Endodermal cell (in vitro differentiated cells): Measurements from ENCODE around the gene SMG9. TPM values are rescaled to one million over a fixed set of nuclear protein-coding genes. Genes with fewer than 3 reads are reported as not detected.
"Not testable (repeated sequence)": the region's sequence is repeated elsewhere in the genome, so short reads cannot be mapped to it uniquely, and the experiment has no call there.

ENCODE experiments used
- DNase-seq: peaks from one replicate; pipeline ENCODE4 v3.0.0-alpha.2; 2017
- H3K27ac ChIP-seq: 2 replicates; pipeline ENCODE4 v1.5.1; 2013; ENCODE audit warnings: mild to moderate bottlenecking, low read depth, low read length, moderate library complexity
- H3K27me3 ChIP-seq: 2 replicates; pipeline ENCODE4 v1.6.1; 2013; ENCODE audit warnings: mild to moderate bottlenecking, low read length, moderate library complexity; ENCODE audit not compliant: insufficient read depth, control insufficient read depth, poor library complexity, severe bottlenecking
- H3K36me3 ChIP-seq: 2 replicates; pipeline ENCODE4 v1.7.0; 2013; ENCODE audit warnings: mild to moderate bottlenecking, low read length, moderate library complexity; ENCODE audit not compliant: control insufficient read depth, insufficient read depth
- H3K4me1 ChIP-seq: one replicate; pipeline ENCODE4 v1.7.0; 2013; ENCODE audit warnings: low read length; ENCODE audit not compliant: control insufficient read depth, insufficient read depth
- H3K4me3 ChIP-seq: 2 replicates; pipeline ENCODE4 v1.5.1; 2013; ENCODE audit warnings: mild to moderate bottlenecking, low read length, moderate library complexity
- H3K9ac ChIP-seq: 2 replicates; pipeline ENCODE4 v1.6.1; 2013; ENCODE audit warnings: mild to moderate bottlenecking, low read length, moderate library complexity; ENCODE audit not compliant: poor library complexity, severe bottlenecking; ENCODE audit errors: extremely low read depth
- H3K9me3 ChIP-seq: 2 replicates; pipeline ENCODE4 v1.6.1; 2013; ENCODE audit warnings: mild to moderate bottlenecking, low read length, moderate library complexity; ENCODE audit not compliant: control insufficient read depth
- H3K27ac Mint-ChIP-seq: 2 replicates; pipeline ENCODE4 v1.8.0; 2020; ENCODE audit warnings: mixed read lengths
- H3K27me3 Mint-ChIP-seq: 2 replicates; pipeline ENCODE4 v1.8.0; 2021; ENCODE audit warnings: mild to moderate bottlenecking, mixed read lengths; ENCODE audit not compliant: insufficient read depth
- H3K36me3 Mint-ChIP-seq: 2 replicates; pipeline ENCODE4 v1.8.0; 2020; ENCODE audit warnings: low read depth, mixed read lengths
- H3K4me1 Mint-ChIP-seq: 2 replicates; pipeline ENCODE4 v1.8.0; 2020; ENCODE audit warnings: mixed read lengths
- H3K4me3 Mint-ChIP-seq: 2 replicates; pipeline ENCODE4 v1.8.0; 2020; ENCODE audit warnings: mild to moderate bottlenecking, moderate library complexity, mixed read lengths
- H3K9me3 Mint-ChIP-seq: 2 replicates; pipeline ENCODE4 v1.8.0; 2020; ENCODE audit warnings: mild to moderate bottlenecking, mixed read lengths
- WGBS, 2 experiments: methylation state at CpG; one replicate each; pipeline versions ENCODE4 v1.1.5 to v1.1.7; 2013; ENCODE audit warnings: missing lambda C conversion rate in 2 of 2, mixed read lengths in 1 of 2; ENCODE audit not compliant: insufficient coverage in 1 of 2, insufficient read length in 1 of 2; 5-methylcytosine and 5-hydroxymethylcytosine counted together
- total RNA-seq, 2 donors: library from RNA; stranded (reverse); fragmentation: NEBNext Ultra II Directional in 1 of 2; extraction: Animal tissue kit (Norgen Biotek cat#: 25700) in 1 of 2; gene quantifications; 2 replicates in 1 of 2; 3 replicates in 1 of 2; pipeline ENCODE4 v1.2.1, GENCODE V29; 2021
- TF ChIP-seq, protein P1 (sequence below): fragments of 200-600 bp; sonication (generic); conservative IDR thresholded peaks from 2 replicates; pipeline ENCODE4 v1.5.0; 2021; ENCODE audit warnings: antibody characterized with exemption, mild to moderate bottlenecking

The SMG9 gene
- total RNA-seq, 2 donors from 2014 or later, result 44.6 to 53.8 TPM

DNA sequence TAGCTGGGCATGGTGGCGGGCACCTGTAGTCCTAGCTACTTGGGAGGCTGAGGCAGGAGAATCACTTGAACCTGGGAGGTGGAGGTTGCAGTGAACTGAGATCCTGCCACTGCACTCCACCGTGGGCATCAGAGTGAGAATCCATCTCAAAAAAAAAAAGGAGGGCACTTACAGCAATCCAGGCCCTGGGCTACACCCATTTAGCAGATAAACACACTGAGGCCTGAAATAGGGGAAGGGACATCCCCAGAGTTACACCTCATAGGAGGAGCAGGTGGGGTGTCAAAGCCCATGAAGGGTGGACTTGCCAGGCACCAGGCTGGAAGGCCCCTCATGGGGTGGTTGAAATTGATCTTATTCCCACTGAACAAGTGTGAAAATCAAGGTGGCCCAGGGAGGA, 70.9 kb downstream of the SMG9 start:
- H3K4me1 Mint-ChIP-seq, result peaks cover 8% of the 10 kb centered on the region
- no peaks in the 10 kb centered on the region for H3K9me3 Mint-ChIP-seq
- DNase-seq, result no peak
- no peaks in the 10 kb centered on the region for H3K36me3 ChIP-seq
- TF ChIP-seq, protein P1, sequence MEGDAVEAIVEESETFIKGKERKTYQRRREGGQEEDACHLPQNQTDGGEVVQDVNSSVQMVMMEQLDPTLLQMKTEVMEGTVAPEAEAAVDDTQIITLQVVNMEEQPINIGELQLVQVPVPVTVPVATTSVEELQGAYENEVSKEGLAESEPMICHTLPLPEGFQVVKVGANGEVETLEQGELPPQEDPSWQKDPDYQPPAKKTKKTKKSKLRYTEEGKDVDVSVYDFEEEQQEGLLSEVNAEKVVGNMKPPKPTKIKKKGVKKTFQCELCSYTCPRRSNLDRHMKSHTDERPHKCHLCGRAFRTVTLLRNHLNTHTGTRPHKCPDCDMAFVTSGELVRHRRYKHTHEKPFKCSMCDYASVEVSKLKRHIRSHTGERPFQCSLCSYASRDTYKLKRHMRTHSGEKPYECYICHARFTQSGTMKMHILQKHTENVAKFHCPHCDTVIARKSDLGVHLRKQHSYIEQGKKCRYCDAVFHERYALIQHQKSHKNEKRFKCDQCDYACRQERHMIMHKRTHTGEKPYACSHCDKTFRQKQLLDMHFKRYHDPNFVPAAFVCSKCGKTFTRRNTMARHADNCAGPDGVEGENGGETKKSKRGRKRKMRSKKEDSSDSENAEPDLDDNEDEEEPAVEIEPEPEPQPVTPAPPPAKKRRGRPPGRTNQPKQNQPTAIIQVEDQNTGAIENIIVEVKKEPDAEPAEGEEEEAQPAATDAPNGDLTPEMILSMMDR, result no peak
- H3K9me3 ChIP-seq, result no peaks in the 10 kb centered on the region
- H3K4me3 Mint-ChIP-seq, result no peak overlapping the region
- WGBS, 2 experiments, result 89 to 92% methylated on average over 2 of the region's 2 CpGs
- no peaks in the 10 kb centered on the region for H3K36me3 Mint-ChIP-seq
- H3K9ac ChIP-seq, result no peak overlapping the region
- peaks cover 8% of the 10 kb centered on the region for H3K27me3 Mint-ChIP-seq
- H3K4me1 ChIP-seq, result no peaks in the 10 kb centered on the region
- H3K27ac Mint-ChIP-seq, result no peak overlapping the region
- H3K27ac ChIP-seq, result no peak overlapping the region
- no peaks in the 10 kb centered on the region for H3K27me3 ChIP-seq
- H3K4me3 ChIP-seq, result no peak overlapping the region

DNA sequence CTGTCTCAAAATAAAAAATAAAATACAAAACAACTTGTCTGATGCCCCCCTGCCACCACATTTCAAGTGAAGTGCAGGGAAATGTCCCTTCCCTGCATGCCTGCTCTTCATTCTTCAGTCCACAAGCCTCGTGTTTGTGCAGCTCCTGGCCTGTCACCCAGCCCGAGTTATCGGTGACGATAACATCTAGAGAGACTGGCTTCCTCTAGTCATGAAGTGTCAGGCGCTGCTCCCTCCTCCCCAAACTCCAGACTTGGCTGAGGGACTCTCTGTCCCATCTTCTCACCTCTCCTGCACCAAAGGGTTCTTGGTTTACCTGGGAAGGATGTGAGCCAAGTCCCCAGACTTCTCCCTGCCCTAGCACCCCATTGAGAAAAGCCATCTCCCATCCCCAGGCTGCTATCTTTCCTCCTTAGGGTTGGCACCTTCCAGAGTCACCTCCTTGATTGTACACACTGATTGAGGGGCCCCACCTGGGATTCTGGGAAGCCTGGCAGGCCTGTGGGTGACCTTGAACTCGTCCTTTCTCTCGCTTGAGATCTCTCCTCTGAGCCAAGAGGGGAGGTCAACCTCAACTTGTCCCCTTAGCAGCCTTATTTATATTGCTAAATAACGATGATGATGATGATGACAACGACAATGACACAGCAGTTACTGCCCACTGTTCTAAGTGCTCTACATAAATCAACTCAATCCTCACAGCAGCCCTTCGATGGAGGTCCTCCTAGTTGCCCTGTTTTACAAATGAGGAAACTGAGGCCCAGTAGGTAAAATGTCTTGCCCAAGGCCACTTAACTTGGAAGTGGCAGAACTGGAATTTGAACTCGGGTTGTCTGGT, 71.7 kb downstream of the SMG9 start:
- TF ChIP-seq, protein P1, result no peak
- H3K27ac ChIP-seq, result no peak overlapping the region
- H3K27me3 Mint-ChIP-seq, result peaks cover 11% of the 10 kb centered on the region
- no peaks in the 10 kb centered on the region for H3K4me1 ChIP-seq
- H3K36me3 Mint-ChIP-seq, result no peaks in the 10 kb centered on the region
- no peaks in the 10 kb centered on the region for H3K27me3 ChIP-seq
- no peaks in the 10 kb centered on the region for H3K36me3 ChIP-seq
- H3K27ac Mint-ChIP-seq, result no peak overlapping the region
- 76 to 85% methylated on average over 7 to 11 of the region's 11 CpGs for WGBS, 2 experiments
- H3K4me1 Mint-ChIP-seq, result peaks cover 8% of the 10 kb centered on the region
- DNase-seq, result no peak
- no peaks in the 10 kb centered on the region for H3K9me3 ChIP-seq
- no peak overlapping the region for H3K9ac ChIP-seq
- H3K4me3 Mint-ChIP-seq, result no peak overlapping the region
- no peak overlapping the region for H3K4me3 ChIP-seq
- no peaks in the 10 kb centered on the region for H3K9me3 Mint-ChIP-seq

DNA sequence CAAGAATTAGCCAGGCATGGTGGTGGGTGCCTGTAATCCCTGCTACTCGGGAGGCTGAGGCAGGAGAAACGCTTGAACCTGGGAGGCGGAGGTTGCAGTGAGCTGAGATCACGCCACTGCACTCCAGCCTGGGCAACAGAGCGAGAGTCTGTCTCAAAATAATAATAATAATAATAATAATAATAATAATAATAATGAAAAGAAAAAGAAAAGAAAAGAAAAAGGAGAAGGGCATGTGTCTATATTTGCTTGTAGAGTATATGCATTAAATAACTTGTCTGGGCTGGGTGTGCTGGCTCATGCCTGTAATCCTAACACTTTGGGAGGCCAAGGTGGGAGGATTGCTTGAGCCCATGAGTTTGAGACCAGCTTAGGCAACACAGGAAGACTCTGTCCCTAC, 72.5 kb downstream of the SMG9 start:
- peaks cover 14% of the 10 kb centered on the region for H3K27me3 Mint-ChIP-seq
- not testable (repeated sequence) for H3K27ac ChIP-seq, H3K27me3 ChIP-seq, H3K36me3 Mint-ChIP-seq, DNase-seq, H3K4me1 Mint-ChIP-seq, H3K4me3 ChIP-seq, H3K4me3 Mint-ChIP-seq, H3K27ac Mint-ChIP-seq, H3K9ac ChIP-seq, H3K36me3 ChIP-seq, H3K9me3 Mint-ChIP-seq, H3K4me1 ChIP-seq, H3K9me3 ChIP-seq
- WGBS, 2 experiments, result 100% methylated on average over 3 of the region's 5 CpGs; no CpG with 5 or more reads in 1 of the 2 experiments
